ENCODE measurements around the gene UGDH. TPM values are rescaled to one million over a fixed set of nuclear protein-coding genes. Genes with fewer than 3 reads are reported as not detected.

The UGDH gene
- total and polyA plus RNA-seq, 2 of the 13 experiments (the other 11 are each of a cell fraction or from before 2014, with no cell fraction given): 99.0 to 384 TPM

DNA sequence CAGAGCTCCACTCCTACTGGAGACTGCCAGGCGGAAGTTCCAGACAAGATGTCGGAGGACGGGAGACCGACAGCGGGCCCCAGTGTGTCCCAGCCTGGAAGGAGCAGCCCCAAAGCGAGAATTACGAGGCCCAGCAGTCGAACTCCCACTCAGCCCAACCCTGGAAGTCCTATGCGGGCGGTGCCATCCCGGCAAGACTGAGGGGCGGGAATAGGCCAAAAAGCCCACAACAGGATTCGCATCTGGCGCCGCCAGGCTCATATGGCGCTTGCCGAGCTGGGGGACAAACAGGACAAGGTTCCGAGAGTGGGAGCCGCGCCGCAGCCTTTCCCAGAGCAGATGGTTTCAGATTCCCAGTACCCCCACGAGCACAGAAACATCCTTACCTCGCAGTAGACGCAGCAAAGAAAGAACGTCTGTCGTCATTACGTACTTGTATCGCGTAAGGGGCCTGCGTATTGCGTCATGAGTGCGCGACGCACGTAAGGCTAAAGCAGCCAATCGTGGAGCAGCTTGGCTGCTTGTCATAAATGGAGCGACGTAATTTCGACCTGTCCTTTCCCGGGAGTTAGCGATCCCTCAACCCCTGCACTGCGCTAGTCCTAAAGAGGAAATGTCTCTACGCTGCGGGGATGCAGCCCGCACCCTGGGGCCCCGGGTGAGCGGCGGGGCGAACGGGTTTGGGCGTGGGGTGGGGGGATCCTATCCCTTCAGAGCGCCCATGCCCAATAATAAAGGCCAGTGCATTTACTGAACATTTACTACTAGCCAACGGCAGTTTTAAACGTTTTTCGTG, 68.5 kb downstream of the UGDH start, which contains the start of the genes LIAS and RPL9 (continued):
- TF ChIP-seq, protein P1, sequence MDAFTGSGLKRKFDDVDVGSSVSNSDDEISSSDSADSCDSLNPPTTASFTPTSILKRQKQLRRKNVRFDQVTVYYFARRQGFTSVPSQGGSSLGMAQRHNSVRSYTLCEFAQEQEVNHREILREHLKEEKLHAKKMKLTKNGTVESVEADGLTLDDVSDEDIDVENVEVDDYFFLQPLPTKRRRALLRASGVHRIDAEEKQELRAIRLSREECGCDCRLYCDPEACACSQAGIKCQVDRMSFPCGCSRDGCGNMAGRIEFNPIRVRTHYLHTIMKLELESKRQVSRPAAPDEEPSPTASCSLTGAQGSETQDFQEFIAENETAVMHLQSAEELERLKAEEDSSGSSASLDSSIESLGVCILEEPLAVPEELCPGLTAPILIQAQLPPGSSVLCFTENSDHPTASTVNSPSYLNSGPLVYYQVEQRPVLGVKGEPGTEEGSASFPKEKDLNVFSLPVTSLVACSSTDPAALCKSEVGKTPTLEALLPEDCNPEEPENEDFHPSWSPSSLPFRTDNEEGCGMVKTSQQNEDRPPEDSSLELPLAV (CRISPR knock-in tag; conservative IDR thresholded peaks at IDR 0.05; ENCODE audit: low read depth): no peak
- TF ChIP-seq, protein P2, sequence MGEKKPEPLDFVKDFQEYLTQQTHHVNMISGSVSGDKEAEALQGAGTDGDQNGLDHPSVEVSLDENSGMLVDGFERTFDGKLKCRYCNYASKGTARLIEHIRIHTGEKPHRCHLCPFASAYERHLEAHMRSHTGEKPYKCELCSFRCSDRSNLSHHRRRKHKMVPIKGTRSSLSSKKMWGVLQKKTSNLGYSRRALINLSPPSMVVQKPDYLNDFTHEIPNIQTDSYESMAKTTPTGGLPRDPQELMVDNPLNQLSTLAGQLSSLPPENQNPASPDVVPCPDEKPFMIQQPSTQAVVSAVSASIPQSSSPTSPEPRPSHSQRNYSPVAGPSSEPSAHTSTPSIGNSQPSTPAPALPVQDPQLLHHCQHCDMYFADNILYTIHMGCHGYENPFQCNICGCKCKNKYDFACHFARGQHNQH (CRISPR knock-in tag; IDR thresholded peaks at IDR 0.05): peak; percentile 49; the same call in 1 of the 2 replicates
- TF ChIP-seq TCF12 (IDR thresholded peaks at IDR 0.05) (no peak), TCF12 (CRISPR knock-in tag; IDR thresholded peaks at IDR 0.05) (0 out of 2 replicates have a peak, but pooled peaks have one; percentile 26), ZNF737 (CRISPR knock-in tag; IDR thresholded peaks at IDR 0.05; ENCODE audit: borderline replicate concordance) (0 out of 2 replicates have a peak, but pooled peaks have one; percentile 72), CEBPG (CRISPR knock-in tag; IDR thresholded peaks at IDR 0.05) (peak; percentile 92), ZFP37 (CRISPR knock-in tag; IDR thresholded peaks at IDR 0.05; ENCODE audit: borderline replicate concordance) (peak; percentile 95), TGIF2 (CRISPR knock-in tag; IDR thresholded peaks at IDR 0.05) (no peak), ZNF343 (CRISPR knock-in tag; IDR thresholded peaks at IDR 0.05) (0 out of 2 replicates have a peak, but pooled peaks have one; percentile 51), ZNF256 (CRISPR knock-in tag; conservative IDR thresholded peaks at IDR 0.05) (peak; percentile 76; the same call in 1 of the 2 replicates)
- TF ChIP-seq, protein P3, sequence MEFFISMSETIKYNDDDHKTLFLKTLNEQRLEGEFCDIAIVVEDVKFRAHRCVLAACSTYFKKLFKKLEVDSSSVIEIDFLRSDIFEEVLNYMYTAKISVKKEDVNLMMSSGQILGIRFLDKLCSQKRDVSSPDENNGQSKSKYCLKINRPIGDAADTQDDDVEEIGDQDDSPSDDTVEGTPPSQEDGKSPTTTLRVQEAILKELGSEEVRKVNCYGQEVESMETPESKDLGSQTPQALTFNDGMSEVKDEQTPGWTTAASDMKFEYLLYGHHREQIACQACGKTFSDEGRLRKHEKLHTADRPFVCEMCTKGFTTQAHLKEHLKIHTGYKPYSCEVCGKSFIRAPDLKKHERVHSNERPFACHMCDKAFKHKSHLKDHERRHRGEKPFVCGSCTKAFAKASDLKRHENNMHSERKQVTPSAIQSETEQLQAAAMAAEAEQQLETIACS (CRISPR knock-in tag; IDR thresholded peaks at IDR 0.05): 0 out of 2 replicates have a peak, but pooled peaks have one; percentile 21
- TF ChIP-seq, protein P4, sequence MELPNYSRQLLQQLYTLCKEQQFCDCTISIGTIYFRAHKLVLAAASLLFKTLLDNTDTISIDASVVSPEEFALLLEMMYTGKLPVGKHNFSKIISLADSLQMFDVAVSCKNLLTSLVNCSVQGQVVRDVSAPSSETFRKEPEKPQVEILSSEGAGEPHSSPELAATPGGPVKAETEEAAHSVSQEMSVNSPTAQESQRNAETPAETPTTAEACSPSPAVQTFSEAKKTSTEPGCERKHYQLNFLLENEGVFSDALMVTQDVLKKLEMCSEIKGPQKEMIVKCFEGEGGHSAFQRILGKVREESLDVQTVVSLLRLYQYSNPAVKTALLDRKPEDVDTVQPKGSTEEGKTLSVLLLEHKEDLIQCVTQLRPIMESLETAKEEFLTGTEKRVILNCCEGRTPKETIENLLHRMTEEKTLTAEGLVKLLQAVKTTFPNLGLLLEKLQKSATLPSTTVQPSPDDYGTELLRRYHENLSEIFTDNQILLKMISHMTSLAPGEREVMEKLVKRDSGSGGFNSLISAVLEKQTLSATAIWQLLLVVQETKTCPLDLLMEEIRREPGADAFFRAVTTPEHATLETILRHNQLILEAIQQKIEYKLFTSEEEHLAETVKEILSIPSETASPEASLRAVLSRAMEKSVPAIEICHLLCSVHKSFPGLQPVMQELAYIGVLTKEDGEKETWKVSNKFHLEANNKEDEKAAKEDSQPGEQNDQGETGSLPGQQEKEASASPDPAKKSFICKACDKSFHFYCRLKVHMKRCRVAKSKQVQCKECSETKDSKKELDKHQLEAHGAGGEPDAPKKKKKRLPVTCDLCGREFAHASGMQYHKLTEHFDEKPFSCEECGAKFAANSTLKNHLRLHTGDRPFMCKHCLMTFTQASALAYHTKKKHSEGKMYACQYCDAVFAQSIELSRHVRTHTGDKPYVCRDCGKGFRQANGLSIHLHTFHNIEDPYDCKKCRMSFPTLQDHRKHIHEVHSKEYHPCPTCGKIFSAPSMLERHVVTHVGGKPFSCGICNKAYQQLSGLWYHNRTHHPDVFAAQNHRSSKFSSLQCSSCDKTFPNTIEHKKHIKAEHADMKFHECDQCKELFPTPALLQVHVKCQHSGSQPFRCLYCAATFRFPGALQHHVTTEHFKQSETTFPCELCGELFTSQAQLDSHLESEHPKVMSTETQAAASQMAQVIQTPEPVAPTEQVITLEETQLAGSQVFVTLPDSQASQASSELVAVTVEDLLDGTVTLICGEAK (IDR thresholded peaks at IDR 0.05): no peak
- TF ChIP-seq, protein P4 (CRISPR knock-in tag; IDR thresholded peaks at IDR 0.05): peak; percentile 85
- TF ChIP-seq, protein P5, sequence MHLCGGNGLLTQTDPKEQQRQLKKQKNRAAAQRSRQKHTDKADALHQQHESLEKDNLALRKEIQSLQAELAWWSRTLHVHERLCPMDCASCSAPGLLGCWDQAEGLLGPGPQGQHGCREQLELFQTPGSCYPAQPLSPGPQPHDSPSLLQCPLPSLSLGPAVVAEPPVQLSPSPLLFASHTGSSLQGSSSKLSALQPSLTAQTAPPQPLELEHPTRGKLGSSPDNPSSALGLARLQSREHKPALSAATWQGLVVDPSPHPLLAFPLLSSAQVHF (CRISPR knock-in tag; IDR thresholded peaks at IDR 0.05): no peak
